DND-41 (cell line): ENCODE data around the gene CCDC40.

Source experiments
- CTCF ChIP-seq: IDR thresholded peaks from 2 replicates; pipeline ENCODE4 v1.5.1; 2012; ENCODE audit warnings: borderline replicate concordance, low read length, moderate library complexity, mild to moderate bottlenecking; ENCODE audit not compliant: poor library complexity, severe bottlenecking; ENCODE audit errors: extremely low read depth
- EZH2 ChIP-seq: IDR thresholded peaks from 3 replicates; pipeline ENCODE4 v1.6.1; 2012; ENCODE audit warnings: borderline replicate concordance, low read depth, mild to moderate bottlenecking, moderate library complexity, low read length, inconsistent platforms; ENCODE audit not compliant: severe bottlenecking

GRCh38 chr17:80084773-80085172 lies 48.3 kb downstream of the CCDC40 start:
- no peak for TF ChIP-seq EZH2
- no peak for TF ChIP-seq CTCF
